Keratinocyte (primary cell): Measurements from ENCODE around the gene HLA-DMB. TPM values are rescaled to one million over a fixed set of nuclear protein-coding genes. Genes with fewer than 3 reads are reported as not detected.

Experiments used
- DNase-seq: peaks from one replicate; pipeline ENCODE4 v3.0.0-alpha.2; 2011; ENCODE audit warnings: low read depth, missing footprints, low spot score
- FAIRE-seq: peaks from 2 replicates; lab custom pipeline; 2011; peaks lifted over from hg19 to GRCh38; lab: Jason Lieb, UNC
- H2AFZ ChIP-seq: 2 replicates; pipeline ENCODE4 v1.6.0; 2012; ENCODE audit warnings: low read length, control low read depth, inconsistent platforms; ENCODE audit not compliant: control insufficient read depth
- H3K27ac ChIP-seq: 2 replicates; pipeline ENCODE4 v1.5.1; 2011; ENCODE audit warnings: low read length; ENCODE audit not compliant: control insufficient read depth, insufficient read depth
- H3K27me3 ChIP-seq: 3 replicates; pipeline ENCODE4 v1.6.0; 2011; ENCODE audit warnings: low read length; ENCODE audit not compliant: control insufficient read depth, insufficient read depth; ENCODE audit errors: extremely low read depth
- H3K36me3 ChIP-seq, 2 experiments: 2 replicates in 1 of 2; 3 replicates in 1 of 2; pipeline ENCODE4 v1.5.1; 2011; ENCODE audit warnings: low read length in 2 of 2, mild to moderate bottlenecking in 1 of 2; ENCODE audit not compliant: control insufficient read depth in 2 of 2, insufficient read depth in 2 of 2; ENCODE audit errors: extremely low read depth in 1 of 2
- H3K4me1 ChIP-seq: 3 replicates; pipeline ENCODE4 v1.5.1; 2011; ENCODE audit warnings: low read length; ENCODE audit not compliant: control insufficient read depth, insufficient read depth; ENCODE audit errors: extremely low read depth
- H3K4me2 ChIP-seq: 3 replicates; pipeline ENCODE4 v1.6.0; 2011; ENCODE audit warnings: low read depth, low read length; ENCODE audit not compliant: control insufficient read depth, insufficient read depth; ENCODE audit errors: extremely low read depth
- H3K4me3 ChIP-seq, 3 experiments: fragments of 200-600 bp in 1 of 3; sonication (generic) in 1 of 3; 2 replicates in 2 of 3; 3 replicates in 1 of 3; pipeline ENCODE4 v1.5.1; 2011 to 2016; ENCODE audit warnings: low read length in 3 of 3, mild to moderate bottlenecking in 3 of 3, control low read depth in 2 of 3, inconsistent platforms in 1 of 3, low read depth in 1 of 3, mixed read lengths in 1 of 3, mixed run types in 1 of 3, moderate library complexity in 1 of 3; ENCODE audit not compliant: control insufficient read depth in 2 of 3, insufficient read depth in 2 of 3; ENCODE audit errors: extremely low read depth in 1 of 3
- H3K79me2 ChIP-seq: 2 replicates; pipeline ENCODE4 v1.6.0; 2012; ENCODE audit warnings: low read length; ENCODE audit not compliant: control insufficient read depth, insufficient read depth
- H3K9ac ChIP-seq: 3 replicates; pipeline ENCODE4 v1.6.0; 2011; ENCODE audit warnings: low read length; ENCODE audit not compliant: control insufficient read depth, insufficient read depth; ENCODE audit errors: extremely low read depth
- H3K9me1 ChIP-seq: 3 replicates; pipeline ENCODE4 v1.6.0; 2011; ENCODE audit warnings: low read length; ENCODE audit not compliant: control insufficient read depth, insufficient read depth; ENCODE audit errors: extremely low read depth
- H3K9me3 ChIP-seq: 2 replicates; pipeline ENCODE4 v1.5.1; 2012; ENCODE audit warnings: low read depth, low read length; ENCODE audit not compliant: control insufficient read depth
- H4K20me1 ChIP-seq: 3 replicates; pipeline ENCODE4 v1.6.0; 2011; ENCODE audit warnings: low read length; ENCODE audit not compliant: control insufficient read depth, insufficient read depth; ENCODE audit errors: extremely low read depth
- EZH2 ChIP-seq: IDR thresholded peaks from one replicate; pipeline ENCODE4 v1.6.1; 2012; ENCODE audit warnings: inconsistent platforms, mild to moderate bottlenecking, low read length, moderate library complexity
- dilution Hi-C: fragments of 300-500 bp; cut with MboI; formaldehyde crosslinking; loops from one replicate; pipeline ENCODE4 v1.7.0; 2020; ENCODE audit warnings: low sequenced_read_pairs; ENCODE audit not compliant: extremely low pct_ligation_motif_present
- polyA plus RNA-seq, 5 experiments: library from polyadenylated mRNA; depleted of rRNA in 3 of 5; stranded (reverse) in 3 of 5; stranded (forward) in 1 of 5; unstranded in 1 of 5; fragments of >200 nt; gene quantifications; 1 replicate in 1 of 5; 2 replicates in 3 of 5; 3 replicates in 1 of 5; pipeline versions ENCODE4 v1.2.1 to v1.2.3, GENCODE V29; 2011 to 2012; ENCODE audit warnings: missing spikeins in 2 of 5, low read depth in 1 of 5, low replicate concordance in 1 of 5
- TF ChIP-seq, protein P1 (sequence below), 3 experiments: IDR thresholded peaks in 1 of 3; conservative IDR thresholded peaks in 1 of 3; optimal IDR thresholded peaks in 1 of 3; 2 replicates in 2 of 3; 3 replicates in 1 of 3; pipeline versions ENCODE3 to v1.5.1; 2011; ENCODE audit warnings: low read length in 3 of 3, mild to moderate bottlenecking in 3 of 3, moderate library complexity in 2 of 3, control low read depth in 1 of 3, inconsistent platforms in 1 of 3; ENCODE audit not compliant: insufficient read depth in 2 of 3; ENCODE audit errors: extremely low read depth in 1 of 3

The HLA-DMB gene
- polyA plus RNA-seq, 1 donor (not counting 4 experiments of a cell fraction or from before 2014, with no cell fraction given): not detected

DNA sequence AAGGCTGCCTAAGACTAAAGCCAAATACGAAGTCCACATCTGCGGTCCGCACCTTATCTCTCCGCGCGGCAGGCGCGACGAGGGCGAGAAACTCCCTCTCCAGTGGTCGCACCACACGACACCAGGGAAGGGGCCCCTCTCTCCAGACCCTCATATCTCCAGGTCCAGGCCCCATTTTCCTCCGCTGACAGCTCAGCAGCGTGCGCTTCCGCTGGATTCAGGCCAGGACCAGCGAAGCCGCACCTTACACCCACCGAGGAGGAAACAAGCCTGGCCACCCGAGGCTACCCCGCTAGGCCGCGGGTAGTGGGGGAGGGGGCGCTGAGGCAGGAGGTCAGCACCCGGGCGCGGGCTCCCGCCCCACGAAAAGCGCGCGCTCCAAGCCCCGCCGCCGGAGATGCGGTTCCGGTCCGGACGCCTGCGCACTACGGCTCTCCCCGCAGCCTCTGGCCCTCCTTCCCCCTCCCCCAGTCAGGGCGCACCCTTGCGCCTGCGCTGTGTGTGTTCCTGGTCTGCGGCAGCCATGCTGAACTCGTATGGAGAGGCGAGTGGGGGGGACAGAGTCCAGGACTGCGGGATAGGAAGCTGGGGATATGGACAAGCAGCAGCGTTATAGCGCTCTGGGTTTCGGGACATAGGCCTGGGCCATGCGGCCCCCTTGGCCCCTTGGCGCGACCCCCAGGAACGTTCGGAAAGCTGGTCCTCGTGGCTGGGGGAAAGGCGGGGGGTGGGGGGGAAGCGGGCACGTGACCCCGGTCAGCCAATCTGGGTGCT is 27.5 kb upstream of the HLA-DMB start, which contains the start of gene BRD2:
Gene BRD2 (plus strand): TSS at position 502 of the 774 bp plus-strand sequence. CDS start 4,305 bp downstream, outside the sequence.
- Histone ChIP-seq H3K79me2 (peaks cover 23% of the 10 kb centered on the region), H3K9ac (peak within 1 kb of the TSS; percentile 100), H3K27me3 (no peaks in the 10 kb centered on the region), H3K4me2 (peak within 1 kb of the TSS; percentile 92), H3K9me1 (no peaks in the 10 kb centered on the region), H3K4me3 (peak within 1 kb of the TSS; percentile 58 to 87 (median 74)), H3K9me3 (no peaks in the 10 kb centered on the region), H3K36me3 (peaks cover 9 to 12% of the 10 kb centered on the region in 2 experiments), H3K4me1 (peaks cover 8% of the 10 kb centered on the region), H3K27ac (peak within 1 kb of the TSS; percentile 100), H2AFZ (peak within 1 kb of the TSS; percentile 88), H4K20me1 (peaks cover 10% of the 10 kb centered on the region)
- no peak for DNase-seq
- dilution Hi-C loops: no loop called here
- no peak for FAIRE-seq
- TF ChIP-seq, protein P1, sequence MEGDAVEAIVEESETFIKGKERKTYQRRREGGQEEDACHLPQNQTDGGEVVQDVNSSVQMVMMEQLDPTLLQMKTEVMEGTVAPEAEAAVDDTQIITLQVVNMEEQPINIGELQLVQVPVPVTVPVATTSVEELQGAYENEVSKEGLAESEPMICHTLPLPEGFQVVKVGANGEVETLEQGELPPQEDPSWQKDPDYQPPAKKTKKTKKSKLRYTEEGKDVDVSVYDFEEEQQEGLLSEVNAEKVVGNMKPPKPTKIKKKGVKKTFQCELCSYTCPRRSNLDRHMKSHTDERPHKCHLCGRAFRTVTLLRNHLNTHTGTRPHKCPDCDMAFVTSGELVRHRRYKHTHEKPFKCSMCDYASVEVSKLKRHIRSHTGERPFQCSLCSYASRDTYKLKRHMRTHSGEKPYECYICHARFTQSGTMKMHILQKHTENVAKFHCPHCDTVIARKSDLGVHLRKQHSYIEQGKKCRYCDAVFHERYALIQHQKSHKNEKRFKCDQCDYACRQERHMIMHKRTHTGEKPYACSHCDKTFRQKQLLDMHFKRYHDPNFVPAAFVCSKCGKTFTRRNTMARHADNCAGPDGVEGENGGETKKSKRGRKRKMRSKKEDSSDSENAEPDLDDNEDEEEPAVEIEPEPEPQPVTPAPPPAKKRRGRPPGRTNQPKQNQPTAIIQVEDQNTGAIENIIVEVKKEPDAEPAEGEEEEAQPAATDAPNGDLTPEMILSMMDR (optimal IDR thresholded peaks at IDR 0.05 in 1 of 3, IDR thresholded peaks at IDR 0.05 in 1 of 3, conservative IDR thresholded peaks at IDR 0.05 in 1 of 3; ENCODE audit: extremely low read depth in 1 of 3, insufficient read depth in 2 of 3, low read length in 3 of 3): no peak
- no peak for TF ChIP-seq EZH2

- peak overlapping the region; percentile 86 for H2AFZ ChIP-seq
- H3K79me2 ChIP-seq: peaks cover 14% of the 10 kb centered on the region
- peak; percentile 79 for FAIRE-seq
- H3K27ac ChIP-seq: peak overlapping the region; percentile 100
- dilution Hi-C loops: no loop called here
- no peaks in the 10 kb centered on the region for H3K9me3 ChIP-seq
- H3K9ac ChIP-seq: peak overlapping the region; percentile 100
- peak overlapping the region; percentile 92 for H3K4me2 ChIP-seq
- H3K9me1 ChIP-seq: no peaks in the 10 kb centered on the region
- peak overlapping the region; percentile 58 to 87 (median 74) for H3K4me3 ChIP-seq
- H3K36me3 ChIP-seq: peaks cover 3 to 4% of the 10 kb centered on the region in 2 experiments
- no peak for DNase-seq
- peaks cover 2% of the 10 kb centered on the region for H4K20me1 ChIP-seq
- TF ChIP-seq, protein P1 (optimal IDR thresholded peaks at IDR 0.05 in 1 of 3, IDR thresholded peaks at IDR 0.05 in 1 of 3, conservative IDR thresholded peaks at IDR 0.05 in 1 of 3; ENCODE audit: extremely low read depth in 1 of 3, insufficient read depth in 2 of 3, low read length in 3 of 3): peak; percentile 51 to 77 (median 70)
- TF ChIP-seq EZH2: no peak
- no peaks in the 10 kb centered on the region for H3K27me3 ChIP-seq
- peaks cover 8% of the 10 kb centered on the region for H3K4me1 ChIP-seq
These were observed 26.6 kb upstream of the HLA-DMB start for GRCh38 chr6:32967151-32968091.
